Loucy (cell line): ENCODE data around the gene RNF166.

Experiments used
- CTCF ChIP-seq: fragments of 200-600 bp; sonication (generic); conservative IDR thresholded peaks from 2 replicates; pipeline ENCODE4 v1.5.1; 2014; ENCODE audit warnings: mild to moderate bottlenecking, antibody characterized with exemption, low read length
- EZH2phosphoT487 ChIP-seq: fragments of 200-600 bp; IDR thresholded peaks from 2 replicates; pipeline ENCODE4 v1.6.1; 2018; ENCODE audit warnings: antibody characterized with exemption, mild to moderate bottlenecking, moderate library complexity, borderline replicate concordance

- TF ChIP-seq CTCF (no peak), EZH2phosphoT487 (no peak)
Measured at GRCh38 chr16:88713054-88713453, 6.8 kb upstream of the RNF166 start.
